Measurements from ENCODE around the gene DCC. TPM values are rescaled to one million over a fixed set of nuclear protein-coding genes. Genes with fewer than 3 reads are reported as not detected.

Gene DCC
- total and polyA plus RNA-seq, 2 donors (not counting 1 experiment from before 2014, with no cell fraction given), result not detected

DNA sequence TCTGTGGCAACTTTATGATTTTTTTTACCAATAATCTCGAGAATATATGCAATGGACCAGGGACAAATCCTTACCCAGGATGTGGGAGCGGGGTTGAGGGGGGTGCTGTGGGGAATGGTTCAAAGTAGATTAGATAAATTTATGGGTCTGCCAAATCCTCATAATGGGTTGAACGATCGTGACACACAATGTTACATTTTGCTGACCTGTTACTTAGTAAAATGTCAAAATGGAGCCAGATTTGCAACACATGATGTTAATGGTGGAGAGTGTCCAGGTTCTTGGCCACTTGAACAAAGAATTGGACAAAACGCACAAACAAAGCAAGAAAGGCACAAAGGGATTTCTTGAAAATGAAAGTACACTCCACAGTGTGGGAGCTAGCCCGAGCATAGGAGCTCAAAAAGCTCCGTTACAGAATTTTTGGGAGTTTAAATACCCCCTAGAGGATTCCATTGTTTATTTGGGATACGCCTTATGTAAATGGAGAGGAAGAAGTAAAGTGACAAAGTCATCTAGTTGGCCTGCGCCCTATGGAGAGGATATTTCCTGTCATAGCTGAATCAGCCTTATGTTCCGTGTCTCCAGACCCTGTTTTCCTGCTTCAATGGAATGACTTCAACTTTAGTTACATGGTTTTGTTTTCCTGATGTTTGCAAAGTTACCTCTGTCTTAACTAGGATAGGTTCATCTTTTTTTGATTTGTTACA lies 776.0 kb downstream of the DCC start:
- DNase-seq (no peak), ATAC-seq (ENCODE audit: low read depth) (no peak)
- no peak overlapping the region for H3K27ac Mint-ChIP-seq
- no peak for TF ChIP-seq EZH2 (IDR thresholded peaks at IDR 0.05; ENCODE audit: borderline replicate concordance, insufficient read depth, low read depth, low read length, poor library complexity, severe bottlenecking)
- TF ChIP-seq, protein P1, sequence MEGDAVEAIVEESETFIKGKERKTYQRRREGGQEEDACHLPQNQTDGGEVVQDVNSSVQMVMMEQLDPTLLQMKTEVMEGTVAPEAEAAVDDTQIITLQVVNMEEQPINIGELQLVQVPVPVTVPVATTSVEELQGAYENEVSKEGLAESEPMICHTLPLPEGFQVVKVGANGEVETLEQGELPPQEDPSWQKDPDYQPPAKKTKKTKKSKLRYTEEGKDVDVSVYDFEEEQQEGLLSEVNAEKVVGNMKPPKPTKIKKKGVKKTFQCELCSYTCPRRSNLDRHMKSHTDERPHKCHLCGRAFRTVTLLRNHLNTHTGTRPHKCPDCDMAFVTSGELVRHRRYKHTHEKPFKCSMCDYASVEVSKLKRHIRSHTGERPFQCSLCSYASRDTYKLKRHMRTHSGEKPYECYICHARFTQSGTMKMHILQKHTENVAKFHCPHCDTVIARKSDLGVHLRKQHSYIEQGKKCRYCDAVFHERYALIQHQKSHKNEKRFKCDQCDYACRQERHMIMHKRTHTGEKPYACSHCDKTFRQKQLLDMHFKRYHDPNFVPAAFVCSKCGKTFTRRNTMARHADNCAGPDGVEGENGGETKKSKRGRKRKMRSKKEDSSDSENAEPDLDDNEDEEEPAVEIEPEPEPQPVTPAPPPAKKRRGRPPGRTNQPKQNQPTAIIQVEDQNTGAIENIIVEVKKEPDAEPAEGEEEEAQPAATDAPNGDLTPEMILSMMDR (IDR thresholded peaks at IDR 0.05), result no peak
- H3K4me1 ChIP-seq (ENCODE audit: control insufficient read depth in 2 of 2, insufficient read depth in 2 of 2, low read length in 2 of 2), result no peaks in the 10 kb centered on the region
- no peak overlapping the region for H2AFZ ChIP-seq (ENCODE audit: insufficient read depth, low read depth, low read length, poor library complexity, severe bottlenecking)
- H3K27ac ChIP-seq (ENCODE audit: low read length in 2 of 2), result no peak overlapping the region
- no peaks in the 10 kb centered on the region for H3K27me3 ChIP-seq (replicated peaks in 1 of 4; ENCODE audit: control extremely low read depth in 1 of 4, control insufficient read depth in 3 of 4, insufficient read depth in 4 of 4, low read length in 3 of 4)
- H3K4me3 Mint-ChIP-seq, result no peak overlapping the region
- no peaks in the 10 kb centered on the region for H3K9me3 Mint-ChIP-seq (ENCODE audit: insufficient read depth)
- ChIA-PET POLR2A (no interaction called here), CTCF (no interaction called here)
- intact Hi-C loops (cut with micrococcal nuclease), result no loop called here
- H3K4me2 ChIP-seq (replicated peaks; ENCODE audit: low read depth, low read length, poor library complexity, severe bottlenecking), result no peak overlapping the region
- no peak overlapping the region for H3K4me3 ChIP-seq (ENCODE audit: control extremely low read depth in 1 of 5, extremely low read depth in 1 of 5, insufficient read depth in 1 of 5, low read depth in 2 of 5, low read length in 4 of 5)
- peaks cover 0 to 1% (median 0%) of the 10 kb centered on the region in 3 donors for H3K9me3 ChIP-seq (ENCODE audit: control extremely low read depth in 1 of 3, control insufficient read depth in 2 of 3, insufficient read depth in 1 of 3, low read length in 2 of 3)
- no peaks in the 10 kb centered on the region for H3K27me3 Mint-ChIP-seq
- 88% methylated on average over 8 of the region's 10 CpGs for WGBS (ENCODE audit: insufficient coverage)
- H4K20me1 ChIP-seq (ENCODE audit: control insufficient read depth, insufficient read depth, low read length, poor library complexity, severe bottlenecking), result no peaks in the 10 kb centered on the region
- H3K4me1 Mint-ChIP-seq, result no peaks in the 10 kb centered on the region
- no peaks in the 10 kb centered on the region for H3K36me3 ChIP-seq (replicated peaks in 1 of 2; ENCODE audit: control extremely low read depth in 1 of 2, control insufficient read depth in 1 of 2, extremely low read depth in 1 of 2, insufficient read depth in 2 of 2, low read length in 1 of 2)
- H3K9ac ChIP-seq (ENCODE audit: low read length), result no peak overlapping the region
- H3K79me2 ChIP-seq (ENCODE audit: control insufficient read depth, insufficient read depth, low read length), result no peaks in the 10 kb centered on the region

DNA sequence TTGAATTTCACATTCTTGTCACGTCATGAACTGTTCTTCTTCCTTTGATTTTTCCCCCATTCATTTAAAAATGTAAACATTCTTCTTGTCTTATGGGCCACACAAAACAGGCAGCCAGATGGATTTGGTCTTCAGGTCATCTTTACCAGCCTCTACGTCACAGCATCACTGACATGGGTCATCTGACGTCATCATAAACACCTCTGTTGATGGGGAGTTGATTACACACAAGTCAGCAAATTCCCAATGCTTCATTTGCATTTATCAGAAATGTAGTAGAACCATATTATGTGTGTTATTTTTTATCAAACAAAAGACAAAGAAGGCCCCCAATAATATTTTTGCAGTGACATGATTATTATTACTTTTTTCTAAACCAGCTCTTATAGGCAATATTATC lies 777.9 kb downstream of the DCC start:
- Histone ChIP-seq H2AFZ (ENCODE audit: insufficient read depth, low read depth, low read length, poor library complexity, severe bottlenecking) (no peak overlapping the region), H3K9ac (ENCODE audit: low read length) (no peak overlapping the region), H3K27ac (ENCODE audit: low read length in 2 of 2) (no peak overlapping the region), H3K4me3 (ENCODE audit: control extremely low read depth in 1 of 5, extremely low read depth in 1 of 5, insufficient read depth in 1 of 5, low read depth in 2 of 5, low read length in 4 of 5) (no peak overlapping the region), H3K4me1 (ENCODE audit: control insufficient read depth in 2 of 2, insufficient read depth in 2 of 2, low read length in 2 of 2) (no peaks in the 10 kb centered on the region), H3K79me2 (ENCODE audit: control insufficient read depth, insufficient read depth, low read length) (no peaks in the 10 kb centered on the region), H3K36me3 (replicated peaks in 1 of 2; ENCODE audit: control extremely low read depth in 1 of 2, control insufficient read depth in 1 of 2, extremely low read depth in 1 of 2, insufficient read depth in 2 of 2, low read length in 1 of 2) (no peaks in the 10 kb centered on the region), H3K4me2 (replicated peaks; ENCODE audit: low read depth, low read length, poor library complexity, severe bottlenecking) (no peak overlapping the region), H4K20me1 (ENCODE audit: control insufficient read depth, insufficient read depth, low read length, poor library complexity, severe bottlenecking) (no peaks in the 10 kb centered on the region), H3K9me3 (ENCODE audit: control extremely low read depth in 1 of 3, control insufficient read depth in 2 of 3, insufficient read depth in 1 of 3, low read length in 2 of 3) (no peaks in the 10 kb centered on the region), H3K27me3 (replicated peaks in 1 of 4; ENCODE audit: control extremely low read depth in 1 of 4, control insufficient read depth in 3 of 4, insufficient read depth in 4 of 4, low read length in 3 of 4) (no peaks in the 10 kb centered on the region)
- no peak for DNase-seq
- Mint-ChIP-seq H3K27me3 (no peaks in the 10 kb centered on the region), H3K9me3 (ENCODE audit: insufficient read depth) (no peaks in the 10 kb centered on the region), H3K27ac (no peak overlapping the region), H3K4me1 (no peaks in the 10 kb centered on the region), H3K4me3 (no peak overlapping the region)
- ATAC-seq (ENCODE audit: low read depth), result no peak
- 100% methylated on average over 1 of the region's 3 CpGs for WGBS (ENCODE audit: insufficient coverage)
- ChIA-PET CTCF (no interaction called here), POLR2A (no interaction called here)
- TF ChIP-seq EZH2 (IDR thresholded peaks at IDR 0.05; ENCODE audit: borderline replicate concordance, insufficient read depth, low read depth, low read length, poor library complexity, severe bottlenecking), result no peak
- TF ChIP-seq, protein P1 (IDR thresholded peaks at IDR 0.05), result no peak
- intact Hi-C loops (cut with micrococcal nuclease), result no loop called here

Measured in B cell (primary cell).